ENCODE data around the gene SLC6A12. TPM values are rescaled to one million over a fixed set of nuclear protein-coding genes. Genes with fewer than 3 reads are reported as not detected.
A peak's percentile ranks its signal among the peaks of the same experiment; 100 is the strongest.
"Not testable (repeated sequence)": the region's sequence is repeated elsewhere in the genome, so short reads cannot be mapped to it uniquely, and the experiment has no call there.

The SLC6A12 gene
- total RNA-seq, 1 donor from 2014 or later, result 3.0 TPM

- H3K9me3 Mint-ChIP-seq, result no peaks in the 10 kb centered on the region
- H3K27me3 Mint-ChIP-seq, result peaks cover 76% of the 10 kb centered on the region
- DNase-seq (ENCODE audit: extremely low spot score, unreplicated experiment), result no peak
- H3K27ac Mint-ChIP-seq, result no peak overlapping the region
- H3K36me3 Mint-ChIP-seq, result no peaks in the 10 kb centered on the region
- H3K4me1 Mint-ChIP-seq (ENCODE audit: unreplicated experiment), result no peaks in the 10 kb centered on the region
- TF ChIP-seq CTCF (conservative IDR thresholded peaks at IDR 0.05), result no peak
- H3K4me3 Mint-ChIP-seq, result no peak overlapping the region
Observed at GRCh38 chr12:189622-189962, 24.4 kb downstream of the SLC6A12 start.

- no peaks in the 10 kb centered on the region for H3K36me3 Mint-ChIP-seq
- peak; percentile 92 for TF ChIP-seq CTCF (conservative IDR thresholded peaks at IDR 0.05)
- no peak overlapping the region for H3K27ac Mint-ChIP-seq
- peaks cover 72% of the 10 kb centered on the region for H3K27me3 Mint-ChIP-seq
- no peaks in the 10 kb centered on the region for H3K4me1 Mint-ChIP-seq (ENCODE audit: unreplicated experiment)
- H3K9me3 Mint-ChIP-seq, result no peaks in the 10 kb centered on the region
- H3K4me3 Mint-ChIP-seq, result peak overlapping the region; percentile 94
- DNase-seq (ENCODE audit: extremely low spot score, unreplicated experiment), result peak; percentile 85
Observed at GRCh38 chr12:188910-189621, 24.9 kb downstream of the SLC6A12 start.

GRCh38 chr12:187986-188909, 25.7 kb downstream of the SLC6A12 start:
- not testable (repeated sequence) for H3K9me3 Mint-ChIP-seq; H3K36me3 Mint-ChIP-seq; H3K4me1 Mint-ChIP-seq (ENCODE audit: unreplicated experiment); DNase-seq (ENCODE audit: extremely low spot score, unreplicated experiment); H3K27ac Mint-ChIP-seq
- Mint-ChIP-seq H3K27me3 (peaks cover 65% of the 10 kb centered on the region), H3K4me3 (peak overlapping the region; percentile 94)

GRCh38 chr12:186006-186625, 27.8 kb downstream of the SLC6A12 start:
- peaks cover 56% of the 10 kb centered on the region for H3K27me3 Mint-ChIP-seq
- H3K4me1 Mint-ChIP-seq (ENCODE audit: unreplicated experiment), result no peaks in the 10 kb centered on the region
- no peak overlapping the region for H3K27ac Mint-ChIP-seq
- H3K9me3 Mint-ChIP-seq, result no peaks in the 10 kb centered on the region
- peak overlapping the region; percentile 54 for H3K4me3 Mint-ChIP-seq
- DNase-seq (ENCODE audit: extremely low spot score, unreplicated experiment), result no peak
- H3K36me3 Mint-ChIP-seq, result no peaks in the 10 kb centered on the region
- TF ChIP-seq CTCF (conservative IDR thresholded peaks at IDR 0.05), result no peak

GRCh38 chr12:185576-185955, 28.4 kb downstream of the SLC6A12 start:
- Mint-ChIP-seq H3K4me3 (no peak overlapping the region), H3K9me3 (no peaks in the 10 kb centered on the region), H3K36me3 (no peaks in the 10 kb centered on the region), H3K27me3 (peaks cover 55% of the 10 kb centered on the region), H3K27ac (no peak overlapping the region), H3K4me1 (ENCODE audit: unreplicated experiment) (no peaks in the 10 kb centered on the region)
- TF ChIP-seq CTCF (conservative IDR thresholded peaks at IDR 0.05), result no peak
- no peak for DNase-seq (ENCODE audit: extremely low spot score, unreplicated experiment)
